CD14-positive monocyte (primary cell): Measurements from ENCODE around the gene AMIGO2. TPM values are rescaled to one million over a fixed set of nuclear protein-coding genes. Genes with fewer than 3 reads are reported as not detected.
"Not testable (repeated sequence)": the region's sequence is repeated elsewhere in the genome, so short reads cannot be mapped to it uniquely, and the experiment has no call there.

Source experiments
- DNase-seq, 3 donors: peaks; one replicate each; pipeline ENCODE4 v3.0.0-alpha.2; 2011 to 2022
- H2AFZ ChIP-seq: 2 replicates; pipeline ENCODE4 v1.6.0; 2012; ENCODE audit warnings: mild to moderate bottlenecking, low read depth, low read length, inconsistent platforms; ENCODE audit not compliant: insufficient read depth, poor library complexity, severe bottlenecking
- H3K27ac ChIP-seq, 2 donors: 1 replicate in 1 of 2; 2 replicates in 1 of 2; pipeline ENCODE4 v1.5.1; 2012 to 2013; ENCODE audit warnings: low read length in 2 of 2, control low read depth in 1 of 2, inconsistent platforms in 1 of 2, low read depth in 1 of 2, mild to moderate bottlenecking in 1 of 2
- H3K27me3 ChIP-seq, 2 donors: one replicate each; pipeline versions ENCODE4 v1.6.0 to v1.6.1; 2011 to 2013; ENCODE audit warnings: low read length in 2 of 2; ENCODE audit not compliant: control insufficient read depth in 2 of 2, insufficient read depth in 2 of 2
- H3K36me3 ChIP-seq, 2 donors: replicated peaks in 1 of 2; 1 replicate in 1 of 2; 2 replicates in 1 of 2; pipeline versions ENCODE4 v1.5.1 to v1.6.1; 2012 to 2013; ENCODE audit warnings: low read length in 2 of 2, control low read depth in 1 of 2, inconsistent platforms in 1 of 2, mild to moderate bottlenecking in 1 of 2; ENCODE audit not compliant: insufficient read depth in 2 of 2, control insufficient read depth in 1 of 2
- H3K4me1 ChIP-seq, 2 donors: 1 replicate in 1 of 2; 2 replicates in 1 of 2; pipeline versions ENCODE4 v1.5.1 to v1.6.1; 2012 to 2013; ENCODE audit warnings: low read length in 2 of 2, control low read depth in 1 of 2, inconsistent platforms in 1 of 2, mild to moderate bottlenecking in 1 of 2, moderate library complexity in 1 of 2; ENCODE audit not compliant: insufficient read depth in 2 of 2, control insufficient read depth in 1 of 2
- H3K4me2 ChIP-seq: replicated peaks from 2 replicates; pipeline ENCODE3; 2012; ENCODE audit warnings: low read length, moderate library complexity, mild to moderate bottlenecking; ENCODE audit not compliant: poor library complexity, severe bottlenecking; ENCODE audit errors: extremely low read depth
- H3K4me3 ChIP-seq, 3 experiments: fragments of 200-600 bp in 1 of 3; sonication (generic) in 1 of 3; replicated peaks in 1 of 3; 1 replicate in 2 of 3; 2 replicates in 1 of 3; pipeline ENCODE4 v1.5.1; 2011 to 2013; ENCODE audit warnings: low read length in 3 of 3, mild to moderate bottlenecking in 3 of 3, control low read depth in 2 of 3, low read depth in 2 of 3, inconsistent platforms in 1 of 3, moderate library complexity in 1 of 3
- H3K79me2 ChIP-seq: 2 replicates; pipeline ENCODE4 v1.6.0; 2012; ENCODE audit warnings: mild to moderate bottlenecking, control low read depth, inconsistent platforms, low read length, moderate library complexity; ENCODE audit not compliant: insufficient read depth
- H3K9ac ChIP-seq: 2 replicates; pipeline ENCODE4 v1.6.0; 2017; ENCODE audit warnings: low read length, mild to moderate bottlenecking; ENCODE audit not compliant: insufficient read depth, poor library complexity, severe bottlenecking
- H3K9me3 ChIP-seq, 2 donors: replicated peaks in 1 of 2; 1 replicate in 1 of 2; 2 replicates in 1 of 2; pipeline versions ENCODE4 v1.5.1 to v1.6.1; 2012 to 2013; ENCODE audit warnings: low read length in 2 of 2, control low read depth in 1 of 2; ENCODE audit not compliant: control insufficient read depth in 1 of 2, insufficient read depth in 1 of 2
- H4K20me1 ChIP-seq: 2 replicates; pipeline ENCODE4 v1.6.0; 2012; ENCODE audit warnings: mild to moderate bottlenecking, low read length, control low read depth, moderate library complexity; ENCODE audit not compliant: insufficient read depth
- H3K27ac Mint-ChIP-seq, 7 donors: one replicate each; pipeline ENCODE4 v1.8.0; 2020; ENCODE audit warnings: mild to moderate bottlenecking in 7 of 7, mixed read lengths in 7 of 7, moderate library complexity in 6 of 7, inconsistent platforms in 2 of 7
- H3K27me3 Mint-ChIP-seq, 3 donors: one replicate each; pipeline ENCODE4 v1.8.0; 2021 to 2022; ENCODE audit warnings: low read depth in 3 of 3, mild to moderate bottlenecking in 3 of 3, mixed read lengths in 3 of 3, moderate library complexity in 3 of 3, inconsistent platforms in 1 of 3
- H3K36me3 Mint-ChIP-seq, 2 donors: one replicate each; pipeline ENCODE4 v1.8.0; 2020; ENCODE audit warnings: mixed read lengths in 2 of 2, inconsistent platforms in 1 of 2, mild to moderate bottlenecking in 1 of 2
- H3K4me1 Mint-ChIP-seq: one replicate; pipeline ENCODE4 v1.8.0; 2020; ENCODE audit warnings: mild to moderate bottlenecking, mixed read lengths
- H3K4me3 Mint-ChIP-seq, 2 donors: one replicate each; pipeline ENCODE4 v1.8.0; 2020; ENCODE audit warnings: mild to moderate bottlenecking in 2 of 2, mixed read lengths in 2 of 2, moderate library complexity in 1 of 2
- H3K9me3 Mint-ChIP-seq, 7 donors: one replicate each; pipeline ENCODE4 v1.8.0; 2020 to 2022; ENCODE audit warnings: mixed read lengths in 7 of 7, mild to moderate bottlenecking in 6 of 7, moderate library complexity in 6 of 7, inconsistent platforms in 2 of 7
- CTCF ChIP-seq: fragments of 200-600 bp; IDR thresholded peaks from one replicate; pipeline ENCODE4 v1.8.0; 2022; ENCODE audit warnings: antibody characterized with exemption, mild to moderate bottlenecking
- WGBS: methylation state at CpG from one replicate; pipeline ENCODE4 v1.1.5; 2013; ENCODE audit warnings: missing lambda C conversion rate; ENCODE audit not compliant: insufficient coverage; 5-methylcytosine and 5-hydroxymethylcytosine counted together
- intact Hi-C, 2 donors: fragments of 100-400 bp; cut with micrococcal nuclease; formaldehyde crosslinking; loops; one replicate each; pipeline versions ENCODE4 v1.15.0 to v1.15.1; 2023
- polyA plus RNA-seq, 3 donors: library from polyadenylated mRNA; depleted of rRNA in 1 of 3; unstranded in 2 of 3; stranded (reverse) in 1 of 3; fragments of 300-500 nt in 2 of 3; fragments of >200 nt in 1 of 3; fragmentation: Illumina TruSeq in 2 of 3; gene quantifications; 1 replicate in 2 of 3; 2 replicates in 1 of 3; pipeline ENCODE4 v1.2.3, GENCODE V29; 2012 to 2021

Gene AMIGO2
- polyA plus RNA-seq, 3 donors, result 0.14 to 0.77 (median 0.21) TPM

- H3K27ac ChIP-seq, result no peak overlapping the region
- intact Hi-C loops, result no loop called here
- H3K4me1 ChIP-seq, result peaks cover 0 to 34% of the 10 kb centered on the region in 2 donors
- H3K27me3 ChIP-seq, result no peaks in the 10 kb centered on the region
- H3K27ac Mint-ChIP-seq, result no peak overlapping the region
- H3K27me3 Mint-ChIP-seq, result no peaks in the 10 kb centered on the region
- no peak overlapping the region for H2AFZ ChIP-seq
- H3K4me3 Mint-ChIP-seq, result no peak overlapping the region
- no peaks in the 10 kb centered on the region for H4K20me1 ChIP-seq
- peaks cover 25 to 39% (median 31%) of the 10 kb centered on the region in 7 donors for H3K9me3 Mint-ChIP-seq
- no peak overlapping the region for H3K9ac ChIP-seq
- H3K4me3 ChIP-seq, result no peak overlapping the region
- H3K79me2 ChIP-seq, result no peaks in the 10 kb centered on the region
- H3K9me3 ChIP-seq, result peaks cover 15 to 20% of the 10 kb centered on the region in 2 donors
- DNase-seq, result no peak
- no peak overlapping the region for H3K4me2 ChIP-seq
- TF ChIP-seq CTCF, result no peak
- no peaks in the 10 kb centered on the region for H3K4me1 Mint-ChIP-seq
- H3K36me3 Mint-ChIP-seq, result peaks cover 0 to 2% of the 10 kb centered on the region in 2 donors
- no peaks in the 10 kb centered on the region for H3K36me3 ChIP-seq
These were observed 25.8 kb downstream of the AMIGO2 start for GRCh38 chr12:47053961-47054360.

- H3K79me2 ChIP-seq, result no peaks in the 10 kb centered on the region
- H3K9ac ChIP-seq, result no peak overlapping the region
- H3K4me1 ChIP-seq, result peaks cover 0 to 34% of the 10 kb centered on the region in 2 donors
- Mint-ChIP-seq H3K27ac (no peak overlapping the region), H3K4me3 (no peak overlapping the region), H3K27me3 (no peaks in the 10 kb centered on the region), H3K4me1 (no peaks in the 10 kb centered on the region), H3K36me3 (peaks cover 0 to 2% of the 10 kb centered on the region in 2 donors), H3K9me3 (peaks cover 23 to 32% (median 26%) of the 10 kb centered on the region in 7 donors)
- H3K4me3 ChIP-seq, result no peak overlapping the region
- no peaks in the 10 kb centered on the region for H3K36me3 ChIP-seq
- no peak overlapping the region for H3K4me2 ChIP-seq
- no peaks in the 10 kb centered on the region for H3K27me3 ChIP-seq
- H3K27ac ChIP-seq, result no peak overlapping the region
- TF ChIP-seq CTCF, result no peak
- H2AFZ ChIP-seq, result no peak overlapping the region
- WGBS, result 100% methylated on average over 1 of the region's 2 CpGs
- no peaks in the 10 kb centered on the region for H4K20me1 ChIP-seq
- intact Hi-C loops, result no loop called here
- no peak for DNase-seq
- H3K9me3 ChIP-seq, result peaks cover 15 to 17% of the 10 kb centered on the region in 2 donors
These were observed 27.5 kb downstream of the AMIGO2 start for GRCh38 chr12:47052274-47052673.

GRCh38 chr12:47051291-47051690 lies 28.5 kb downstream of the AMIGO2 start:
- H3K27me3 ChIP-seq, H3K27me3 Mint-ChIP-seq, H3K27ac ChIP-seq, intact Hi-C loops, H3K9ac ChIP-seq, H3K4me2 ChIP-seq, H3K36me3 Mint-ChIP-seq, DNase-seq, H3K36me3 ChIP-seq, H3K4me1 Mint-ChIP-seq, H4K20me1 ChIP-seq, H3K27ac Mint-ChIP-seq, H3K9me3 ChIP-seq, H3K4me3 Mint-ChIP-seq, H3K79me2 ChIP-seq, H2AFZ ChIP-seq, H3K4me3 ChIP-seq: not testable (repeated sequence)
- peaks cover 14 to 23% (median 18%) of the 10 kb centered on the region in 7 donors for H3K9me3 Mint-ChIP-seq
- WGBS, result no CpG with 5 or more reads among the region's 3 CpGs
- H3K4me1 ChIP-seq, result peaks cover 0 to 30% of the 10 kb centered on the region in 2 donors
